Measurements from ENCODE around the gene COBL. TPM values are rescaled to one million over a fixed set of nuclear protein-coding genes. Genes with fewer than 3 reads are reported as not detected.

The COBL gene
- total RNA-seq, 1 experiment from 2014 or later = 0.39 TPM

DNA sequence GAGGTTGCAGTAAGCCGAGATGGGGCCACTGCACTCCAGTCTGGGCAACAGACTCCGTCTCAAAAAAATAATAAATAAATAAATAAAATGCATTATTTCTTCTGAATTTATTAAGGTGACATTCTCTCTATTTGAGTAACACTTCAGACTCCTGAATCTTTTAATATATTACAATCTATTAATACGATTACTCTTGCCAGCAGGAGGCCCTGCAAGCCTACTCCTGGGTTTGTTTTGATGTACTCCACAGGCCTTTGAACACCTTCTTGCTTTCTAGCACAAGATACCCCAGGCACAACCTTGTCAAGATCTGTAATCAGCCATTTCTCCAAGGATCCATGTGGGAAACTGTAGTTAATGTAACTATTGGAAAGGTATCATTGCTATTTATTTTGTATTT lies 63.5 kb downstream of the COBL start:
- no peak for DNase-seq (ENCODE audit: low read depth, low spot score)
- no TSS peak for BruUV-seq (replicated peaks)
- Histone ChIP-seq H3K4me3 (ENCODE audit: low read depth in 2 of 2, low read length in 2 of 2) (no peak overlapping the region), H3K27ac (ENCODE audit: low read length) (no peak overlapping the region), H3K27me3 (ENCODE audit: control insufficient read depth, insufficient read depth, low read length) (no peaks in the 10 kb centered on the region; the same call in 1 of the 2 replicates), H3K4me1 (ENCODE audit: control insufficient read depth, insufficient read depth, low read length) (no peaks in the 10 kb centered on the region), H3K36me3 (ENCODE audit: control insufficient read depth, insufficient read depth, low read length) (no peaks in the 10 kb centered on the region), H3K9me3 (ENCODE audit: control insufficient read depth, insufficient read depth, low read depth, low read length) (no peaks in the 10 kb centered on the region)
- no peak for ATAC-seq
- ChIA-PET POLR2A (no interaction called here), CTCF (no interaction called here)
- TF ChIP-seq, protein P1, sequence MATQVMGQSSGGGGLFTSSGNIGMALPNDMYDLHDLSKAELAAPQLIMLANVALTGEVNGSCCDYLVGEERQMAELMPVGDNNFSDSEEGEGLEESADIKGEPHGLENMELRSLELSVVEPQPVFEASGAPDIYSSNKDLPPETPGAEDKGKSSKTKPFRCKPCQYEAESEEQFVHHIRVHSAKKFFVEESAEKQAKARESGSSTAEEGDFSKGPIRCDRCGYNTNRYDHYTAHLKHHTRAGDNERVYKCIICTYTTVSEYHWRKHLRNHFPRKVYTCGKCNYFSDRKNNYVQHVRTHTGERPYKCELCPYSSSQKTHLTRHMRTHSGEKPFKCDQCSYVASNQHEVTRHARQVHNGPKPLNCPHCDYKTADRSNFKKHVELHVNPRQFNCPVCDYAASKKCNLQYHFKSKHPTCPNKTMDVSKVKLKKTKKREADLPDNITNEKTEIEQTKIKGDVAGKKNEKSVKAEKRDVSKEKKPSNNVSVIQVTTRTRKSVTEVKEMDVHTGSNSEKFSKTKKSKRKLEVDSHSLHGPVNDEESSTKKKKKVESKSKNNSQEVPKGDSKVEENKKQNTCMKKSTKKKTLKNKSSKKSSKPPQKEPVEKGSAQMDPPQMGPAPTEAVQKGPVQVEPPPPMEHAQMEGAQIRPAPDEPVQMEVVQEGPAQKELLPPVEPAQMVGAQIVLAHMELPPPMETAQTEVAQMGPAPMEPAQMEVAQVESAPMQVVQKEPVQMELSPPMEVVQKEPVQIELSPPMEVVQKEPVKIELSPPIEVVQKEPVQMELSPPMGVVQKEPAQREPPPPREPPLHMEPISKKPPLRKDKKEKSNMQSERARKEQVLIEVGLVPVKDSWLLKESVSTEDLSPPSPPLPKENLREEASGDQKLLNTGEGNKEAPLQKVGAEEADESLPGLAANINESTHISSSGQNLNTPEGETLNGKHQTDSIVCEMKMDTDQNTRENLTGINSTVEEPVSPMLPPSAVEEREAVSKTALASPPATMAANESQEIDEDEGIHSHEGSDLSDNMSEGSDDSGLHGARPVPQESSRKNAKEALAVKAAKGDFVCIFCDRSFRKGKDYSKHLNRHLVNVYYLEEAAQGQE (IDR thresholded peaks at IDR 0.05; ENCODE audit: insufficient read depth in 1 of 2, low read depth in 2 of 2, low read length in 1 of 2) = no peak
- TF ChIP-seq TCF7L2 (IDR thresholded peaks at IDR 0.05; ENCODE audit: low read depth, low read length) = no peak
- TF ChIP-seq POLR2AphosphoS5 (IDR thresholded peaks at IDR 0.05; ENCODE audit: low read depth, low read length) = no peak
- no peak for TF ChIP-seq SIN3A (IDR thresholded peaks at IDR 0.05; ENCODE audit: borderline replicate concordance, insufficient read depth, low read depth, low read length)
- TF ChIP-seq, protein P2, sequence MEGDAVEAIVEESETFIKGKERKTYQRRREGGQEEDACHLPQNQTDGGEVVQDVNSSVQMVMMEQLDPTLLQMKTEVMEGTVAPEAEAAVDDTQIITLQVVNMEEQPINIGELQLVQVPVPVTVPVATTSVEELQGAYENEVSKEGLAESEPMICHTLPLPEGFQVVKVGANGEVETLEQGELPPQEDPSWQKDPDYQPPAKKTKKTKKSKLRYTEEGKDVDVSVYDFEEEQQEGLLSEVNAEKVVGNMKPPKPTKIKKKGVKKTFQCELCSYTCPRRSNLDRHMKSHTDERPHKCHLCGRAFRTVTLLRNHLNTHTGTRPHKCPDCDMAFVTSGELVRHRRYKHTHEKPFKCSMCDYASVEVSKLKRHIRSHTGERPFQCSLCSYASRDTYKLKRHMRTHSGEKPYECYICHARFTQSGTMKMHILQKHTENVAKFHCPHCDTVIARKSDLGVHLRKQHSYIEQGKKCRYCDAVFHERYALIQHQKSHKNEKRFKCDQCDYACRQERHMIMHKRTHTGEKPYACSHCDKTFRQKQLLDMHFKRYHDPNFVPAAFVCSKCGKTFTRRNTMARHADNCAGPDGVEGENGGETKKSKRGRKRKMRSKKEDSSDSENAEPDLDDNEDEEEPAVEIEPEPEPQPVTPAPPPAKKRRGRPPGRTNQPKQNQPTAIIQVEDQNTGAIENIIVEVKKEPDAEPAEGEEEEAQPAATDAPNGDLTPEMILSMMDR (IDR thresholded peaks at IDR 0.05) = no peak
- in situ Hi-C loops (cut with HindIII; ENCODE audit: low pct_unique_long_range_greater_than_20kb, low sequenced_read_pairs) = no loop called here
- intact Hi-C loops (cut with micrococcal nuclease; ENCODE audit: unreplicated experiment) = no loop called here

DNA sequence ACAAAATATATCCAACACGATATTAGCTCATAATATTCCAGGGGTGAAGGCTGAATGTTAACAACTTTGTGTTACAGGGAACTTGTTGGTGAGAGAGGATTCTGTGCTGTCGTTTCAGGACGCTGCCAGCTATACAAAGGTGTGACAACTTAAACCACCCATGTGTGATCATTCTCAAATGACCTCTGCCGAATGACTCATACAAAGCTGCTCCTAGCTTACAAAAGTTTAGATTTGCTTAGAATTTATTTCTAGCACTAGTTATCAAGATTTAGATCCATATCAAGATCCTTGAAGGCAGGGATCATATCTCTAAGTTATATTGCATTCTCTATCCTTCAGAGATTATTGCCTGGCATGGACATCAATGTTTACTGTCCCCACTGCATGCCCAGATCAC lies 65.3 kb downstream of the COBL start:
- H3K36me3 ChIP-seq (ENCODE audit: control insufficient read depth, insufficient read depth, low read length) = no peaks in the 10 kb centered on the region
- in situ Hi-C loops (cut with HindIII; ENCODE audit: low pct_unique_long_range_greater_than_20kb, low sequenced_read_pairs) (no loop called here), intact Hi-C loops (cut with micrococcal nuclease; ENCODE audit: unreplicated experiment) (no loop called here)
- H3K27me3 ChIP-seq (ENCODE audit: control insufficient read depth, insufficient read depth, low read length) = no peaks in the 10 kb centered on the region; the same call in 1 of the 2 replicates
- no peak overlapping the region for H3K4me3 ChIP-seq (ENCODE audit: low read depth in 2 of 2, low read length in 2 of 2)
- ChIA-PET POLR2A (no interaction called here), CTCF (no interaction called here)
- no TSS peak for BruUV-seq (replicated peaks)
- ATAC-seq (no peak; the same call in 1 of the 2 replicates), DNase-seq (ENCODE audit: low read depth, low spot score) (no peak)
- no peaks in the 10 kb centered on the region for H3K4me1 ChIP-seq (ENCODE audit: control insufficient read depth, insufficient read depth, low read length)
- no peak for TF ChIP-seq TCF7L2 (IDR thresholded peaks at IDR 0.05; ENCODE audit: low read depth, low read length)
- H3K9me3 ChIP-seq (ENCODE audit: control insufficient read depth, insufficient read depth, low read depth, low read length) = no peaks in the 10 kb centered on the region
- H3K27ac ChIP-seq (ENCODE audit: low read length) = no peak overlapping the region

DNA sequence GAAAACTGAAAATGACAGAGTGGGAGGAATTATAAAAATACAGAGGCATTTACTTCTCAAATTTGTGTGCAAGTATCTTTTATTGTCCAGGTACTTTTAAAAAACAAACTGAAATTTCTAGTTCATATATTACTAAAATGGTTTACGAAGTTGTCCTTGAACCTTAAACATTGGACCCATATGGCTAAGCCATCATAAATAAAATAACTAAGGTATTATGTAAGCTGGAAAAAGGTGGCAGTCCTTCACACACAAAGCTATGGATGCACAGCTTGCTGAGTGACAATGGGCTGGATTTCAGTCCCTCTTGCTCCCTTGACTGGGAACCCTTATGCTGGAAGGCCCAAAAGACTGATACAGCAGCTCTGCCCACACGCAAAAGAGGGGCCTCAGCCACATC lies 66.1 kb downstream of the COBL start:
- ATAC-seq (no peak), DNase-seq (ENCODE audit: low read depth, low spot score) (no peak)
- BruUV-seq (replicated peaks) = no TSS peak
- in situ Hi-C loops (cut with HindIII; ENCODE audit: low pct_unique_long_range_greater_than_20kb, low sequenced_read_pairs) (no loop called here), intact Hi-C loops (cut with micrococcal nuclease; ENCODE audit: unreplicated experiment) (no loop called here)
- no peaks in the 10 kb centered on the region for H3K4me1 ChIP-seq (ENCODE audit: control insufficient read depth, insufficient read depth, low read length)
- ChIA-PET POLR2A (no interaction called here), CTCF (no interaction called here)
- H3K4me3 ChIP-seq (ENCODE audit: low read depth in 2 of 2, low read length in 2 of 2) = no peak overlapping the region
- no peak overlapping the region for H3K27ac ChIP-seq (ENCODE audit: low read length)
- H3K36me3 ChIP-seq (ENCODE audit: control insufficient read depth, insufficient read depth, low read length) = no peaks in the 10 kb centered on the region
- H3K27me3 ChIP-seq (ENCODE audit: control insufficient read depth, insufficient read depth, low read length) = no peaks in the 10 kb centered on the region; the same call in 1 of the 2 replicates
- TF ChIP-seq POLR2AphosphoS5 (IDR thresholded peaks at IDR 0.05; ENCODE audit: low read depth, low read length) = no peak
- no peaks in the 10 kb centered on the region for H3K9me3 ChIP-seq (ENCODE audit: control insufficient read depth, insufficient read depth, low read depth, low read length)
